ENCODE measurements around the gene NUDT14. TPM values are rescaled to one million over a fixed set of nuclear protein-coding genes. Genes with fewer than 3 reads are reported as not detected.

The NUDT14 gene
- polyA plus RNA-seq, 1 donor from 2014 or later = 55.0 TPM

GRCh38 chr14:105141486-105142281 lies 39.4 kb downstream of the NUDT14 start:
- Histone ChIP-seq H4K20me1 (ENCODE audit: insufficient read depth) (no peaks in the 10 kb centered on the region), H3K79me2 (replicated peaks; ENCODE audit: insufficient read depth, low read length) (no peaks in the 10 kb centered on the region), H3K27ac (ENCODE audit: low read length) (no peak overlapping the region), H3K4me2 (ENCODE audit: low read length) (no peak overlapping the region), H2AFZ (ENCODE audit: low read depth, low read length) (no peak overlapping the region), H3F3A (ENCODE audit: insufficient read depth, low read length, poor library complexity, severe bottlenecking) (no peaks in the 10 kb centered on the region), H3K9me3 (ENCODE audit: low read length) (peaks cover 13% of the 10 kb centered on the region), H3K4me3 (ENCODE audit: low read length) (no peak overlapping the region), H3K9ac (ENCODE audit: low read length) (no peak overlapping the region), H3K36me3 (ENCODE audit: insufficient read depth, low read length) (no peaks in the 10 kb centered on the region), H3K27me3 (ENCODE audit: insufficient read depth, low read depth, low read length) (no peaks in the 10 kb centered on the region), H3K9me2 (ENCODE audit: insufficient read depth, low read length) (no peaks in the 10 kb centered on the region)
- no peak for TF ChIP-seq EP300 (conservative IDR thresholded peaks at IDR 0.05; ENCODE audit: poor library complexity, severe bottlenecking)
- TF ChIP-seq REST (IDR thresholded peaks at IDR 0.05; ENCODE audit: borderline replicate concordance) = no peak
- no peak for TF ChIP-seq TAF1 (IDR thresholded peaks at IDR 0.05; ENCODE audit: low read depth)
- TF ChIP-seq SMC3 (conservative IDR thresholded peaks at IDR 0.05; ENCODE audit: poor library complexity) = no peak
- TF ChIP-seq CTCF (IDR thresholded peaks at IDR 0.05; ENCODE audit: poor library complexity, severe bottlenecking) = no peak

- TF ChIP-seq POLR2AphosphoS5 (IDR thresholded peaks at IDR 0.05) (no peak), MXI1 (conservative IDR thresholded peaks at IDR 0.05; ENCODE audit: poor library complexity, severe bottlenecking) (no peak), RAD21 (conservative IDR thresholded peaks at IDR 0.05) (no peak), EZH2 (IDR thresholded peaks at IDR 0.05; ENCODE audit: borderline replicate concordance, insufficient read depth, low read length, poor library complexity, severe bottlenecking) (no peak)
- no peaks in the 10 kb centered on the region for H3K79me2 ChIP-seq (replicated peaks; ENCODE audit: insufficient read depth, low read length)
- H3K36me3 ChIP-seq (ENCODE audit: insufficient read depth, low read length) = no peaks in the 10 kb centered on the region
Observed at GRCh38 chr14:105141026-105141425, 40.1 kb downstream of the NUDT14 start.

More at GRCh38 chr14:105141026-105141425, 40.1 kb downstream of the NUDT14 start:
- peaks cover 13% of the 10 kb centered on the region for H3K9me3 ChIP-seq (ENCODE audit: low read length)
- no peak overlapping the region for H3K9ac ChIP-seq (ENCODE audit: low read length)
- no peak overlapping the region for H3K27ac ChIP-seq (ENCODE audit: low read length)
- no peak overlapping the region for H3K4me2 ChIP-seq (ENCODE audit: low read length)
- H3K27me3 ChIP-seq (ENCODE audit: insufficient read depth, low read depth, low read length) = no peaks in the 10 kb centered on the region
- no peak overlapping the region for H2AFZ ChIP-seq (ENCODE audit: low read depth, low read length)
- no peaks in the 10 kb centered on the region for H3F3A ChIP-seq (ENCODE audit: insufficient read depth, low read length, poor library complexity, severe bottlenecking)
- no peak overlapping the region for H3K4me3 ChIP-seq (ENCODE audit: low read length)
- no peaks in the 10 kb centered on the region for H4K20me1 ChIP-seq (ENCODE audit: insufficient read depth)
- H3K9me2 ChIP-seq (ENCODE audit: insufficient read depth, low read length) = no peaks in the 10 kb centered on the region

Measured in neural cell (in vitro differentiated cells).